Stimulated activated naive CD4-positive, alpha-beta T cell (primary cell): ENCODE measurements around the gene LENG9.
"Not testable (repeated sequence)": the region's sequence is repeated elsewhere in the genome, so short reads cannot be mapped to it uniquely, and the experiment has no call there.

Experiments
- DNase-seq, 6 experiments: peaks; one replicate each; lab custom pipeline; 2025; lab: John Stamatoyannopoulos, UW

The LENG9 gene

DNA sequence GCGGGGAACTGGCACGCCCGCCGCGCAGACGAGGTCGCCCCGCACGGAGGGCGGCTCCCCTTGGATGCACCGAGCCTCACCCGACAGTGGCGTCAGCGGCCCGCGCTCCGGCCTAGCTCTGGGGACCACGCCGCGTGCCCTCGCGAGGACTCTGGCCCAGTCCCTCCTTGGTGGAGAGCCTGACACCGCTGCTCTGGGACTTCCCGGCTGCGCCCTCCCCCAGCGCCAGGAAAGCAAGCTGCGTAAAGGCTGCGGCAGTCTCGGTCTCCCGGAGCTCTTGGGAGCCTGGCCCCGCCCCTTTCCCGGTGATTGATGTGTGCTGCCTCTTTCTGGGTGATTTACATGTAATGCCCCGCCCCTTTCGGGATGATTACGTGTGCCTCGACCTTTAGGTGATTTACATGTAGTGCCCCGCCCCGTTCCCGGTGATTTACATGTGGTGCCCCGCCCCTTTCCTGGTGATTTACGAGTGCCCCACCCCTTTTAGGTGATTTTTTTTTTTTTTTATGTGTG is at the start of gene LENG9:
Gene LENG9 (minus strand): TSS at position 248 of the 513 bp plus-strand sequence. CDS start 252 bp downstream, outside the sequence.
- DNase-seq, result peak; percentile 84 to 91 (median 87)

DNA sequence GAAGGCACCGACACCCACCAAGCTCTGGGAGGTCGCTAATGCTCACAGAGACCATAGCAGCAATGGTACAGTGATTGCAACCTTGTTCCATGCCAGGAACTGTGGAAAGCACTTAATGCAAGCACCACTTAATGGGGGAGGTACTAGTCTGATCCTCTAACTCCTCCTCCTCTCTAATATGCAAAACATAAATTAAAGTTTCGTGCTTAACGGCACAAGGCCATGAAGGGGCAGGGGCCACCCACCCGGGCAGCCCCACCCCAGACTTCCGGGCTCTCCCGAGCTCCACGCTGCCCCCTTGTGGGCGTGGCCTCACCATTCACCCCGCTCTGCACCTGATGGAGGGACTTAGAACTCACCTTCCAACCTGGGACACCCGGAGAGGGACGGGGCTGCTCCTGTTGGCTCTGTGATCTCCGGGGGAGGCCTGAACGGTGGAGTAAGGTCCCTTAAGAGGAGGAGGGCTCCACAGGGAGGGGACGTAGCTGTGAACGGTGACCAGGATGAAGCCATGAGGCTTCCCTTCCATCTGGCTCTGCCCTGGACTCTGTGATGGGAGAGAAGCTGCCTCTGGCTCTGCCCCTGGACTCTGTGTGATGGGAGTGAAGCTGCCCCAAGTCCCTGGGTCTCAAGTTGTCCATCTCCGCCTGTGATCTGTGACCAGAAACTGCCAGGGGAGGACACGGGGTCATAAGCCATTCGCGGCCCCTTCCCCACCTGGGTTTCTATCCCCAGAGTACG is 45.8 kb upstream of the LENG9 start:
- not testable (repeated sequence) for DNase-seq

- DNase-seq, result not testable (repeated sequence)
Measured at GRCh38 chr19:54508487-54508886, 44.9 kb upstream of the LENG9 start.

DNA sequence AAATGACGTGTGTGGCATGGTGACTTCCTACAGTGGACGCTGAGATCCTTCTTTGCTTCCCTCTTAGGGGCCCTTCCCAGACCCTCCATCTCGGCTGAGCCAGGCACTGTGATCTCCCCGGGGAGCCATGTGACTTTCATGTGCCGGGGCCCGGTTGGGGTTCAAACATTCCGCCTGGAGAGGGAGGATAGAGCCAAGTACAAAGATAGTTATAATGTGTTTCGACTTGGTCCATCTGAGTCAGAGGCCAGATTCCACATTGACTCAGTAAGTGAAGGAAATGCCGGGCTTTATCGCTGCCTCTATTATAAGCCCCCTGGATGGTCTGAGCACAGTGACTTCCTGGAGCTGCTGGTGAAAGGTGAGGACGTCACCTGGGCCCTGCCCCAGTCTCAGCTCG is 44.2 kb upstream of the LENG9 start:
- DNase-seq, result no peak

DNA sequence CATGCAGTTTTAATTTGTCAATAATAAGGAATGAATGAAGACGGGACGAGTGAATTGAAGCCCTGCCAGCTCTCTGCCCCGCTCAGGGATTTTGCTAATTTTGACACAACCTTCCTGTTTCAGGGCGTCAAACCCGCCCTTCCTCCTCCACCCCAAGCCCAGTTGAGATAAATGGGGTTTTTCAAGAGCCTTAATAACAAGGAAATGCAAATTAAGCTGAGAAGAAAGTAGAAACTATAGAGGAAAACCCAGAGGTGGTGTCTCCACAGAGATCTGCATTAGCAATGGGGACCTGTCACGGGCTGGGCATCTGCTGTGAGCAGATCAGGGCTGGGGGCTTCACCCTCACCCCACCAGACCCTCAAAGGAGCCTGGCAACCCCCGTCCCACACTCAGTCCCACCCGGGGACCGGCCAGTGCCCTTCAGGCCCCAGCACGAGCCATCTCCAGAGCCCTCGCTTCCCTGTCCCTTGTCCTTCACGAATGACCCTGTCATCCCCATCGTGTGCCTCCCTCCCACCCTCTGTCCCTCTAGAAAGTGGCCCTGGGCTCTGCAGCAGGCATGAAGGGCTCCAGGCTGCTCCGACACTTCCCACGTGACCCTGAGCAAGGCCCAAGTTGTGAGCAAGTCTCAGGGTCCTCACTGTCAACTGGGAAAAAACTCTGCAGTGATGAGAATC is 43.6 kb upstream of the LENG9 start:
- DNase-seq, result not testable (repeated sequence)

DNA sequence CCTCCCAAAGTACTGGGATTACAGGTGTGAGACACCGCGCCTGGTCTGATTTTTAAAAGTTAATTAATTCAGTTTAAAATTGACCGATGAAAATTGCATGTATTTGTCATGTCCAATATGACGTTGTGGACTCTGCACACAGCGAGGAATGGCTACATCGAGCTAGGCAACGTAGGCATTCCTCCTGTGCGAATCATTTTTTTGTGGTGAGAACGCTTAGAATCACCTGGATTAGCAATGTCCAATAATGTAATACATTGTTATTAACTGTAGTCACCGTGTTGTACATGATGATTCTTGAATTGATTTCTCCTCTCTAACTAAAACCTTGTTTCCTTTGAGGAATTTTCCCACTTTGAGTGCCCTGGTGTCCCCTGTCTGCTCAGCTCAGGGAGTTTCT is 42.5 kb upstream of the LENG9 start:
- DNase-seq, result no peak

- not testable (repeated sequence) for DNase-seq
Measured at GRCh38 chr19:54505542-54505941, 42.0 kb upstream of the LENG9 start.

- DNase-seq, result no peak
Measured at GRCh38 chr19:54502518-54503048, 39.0 kb upstream of the LENG9 start, which contains the start of gene LAIR2. Gene LAIR2, plus strand, starts transcription at chr19:54502831. Its CDS starts 88 bp downstream, at chr19:54502919.

DNA sequence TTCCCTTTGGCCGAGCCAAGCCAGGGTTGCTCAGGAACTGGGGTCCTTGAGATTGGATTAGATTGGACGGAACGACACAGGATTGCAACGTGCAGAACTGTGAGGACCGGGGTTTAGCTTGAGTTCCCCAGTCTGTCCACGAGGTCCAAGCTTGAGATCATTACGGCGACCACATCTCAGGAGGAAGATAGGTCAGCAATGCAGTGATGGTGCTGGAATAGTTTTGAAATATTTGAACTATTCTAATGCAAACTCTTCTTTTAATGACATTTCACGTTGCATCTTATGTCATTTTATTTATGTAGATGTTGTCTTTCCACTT is 34.8 kb upstream of the LENG9 start:
- not testable (repeated sequence) for DNase-seq

DNA sequence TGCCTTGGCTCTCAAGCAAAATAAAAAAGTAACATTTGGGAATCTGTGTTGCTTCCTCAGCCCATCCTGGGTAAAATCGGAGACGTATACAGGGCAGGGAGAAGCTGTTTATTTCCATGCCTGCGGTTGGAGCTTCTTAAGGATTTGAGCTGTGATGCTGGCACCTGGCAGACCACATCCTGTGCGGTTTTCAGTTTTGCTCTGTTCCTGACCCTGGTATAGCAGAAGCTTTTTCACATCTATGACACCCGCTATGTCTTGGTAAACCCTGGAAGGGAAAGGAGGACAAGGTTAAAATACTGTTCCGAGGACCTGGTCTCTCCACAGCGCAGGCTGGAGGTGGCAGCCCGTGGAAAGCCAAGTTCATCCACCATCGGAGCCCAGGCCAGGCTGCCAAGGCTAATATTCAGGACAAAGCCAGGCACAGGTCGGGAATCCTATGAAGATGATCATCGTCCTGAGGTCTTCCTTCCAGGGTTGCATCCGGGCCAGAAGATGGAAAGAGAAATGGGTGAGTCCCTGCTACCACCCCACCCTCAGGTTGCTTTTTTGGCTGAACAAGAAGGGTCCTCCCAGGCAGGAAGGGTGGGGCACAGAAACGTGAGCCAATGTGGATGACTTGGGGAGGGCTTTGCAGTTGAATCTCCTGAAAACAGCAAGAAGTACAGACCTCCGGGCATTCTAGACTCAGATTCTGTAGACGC is 34.3 kb upstream of the LENG9 start:
- DNase-seq, result peak in 3 of 6 experiments; percentile 9 to 16 (median 14)

- DNase-seq, result not testable (repeated sequence)
Measured at GRCh38 chr19:54495284-54495683, 31.7 kb upstream of the LENG9 start.

- DNase-seq, result no peak
Measured at GRCh38 chr19:54493967-54494585, 30.5 kb upstream of the LENG9 start.

- DNase-seq, result not testable (repeated sequence)
Measured at GRCh38 chr19:54493056-54493455, 29.5 kb upstream of the LENG9 start.

DNA sequence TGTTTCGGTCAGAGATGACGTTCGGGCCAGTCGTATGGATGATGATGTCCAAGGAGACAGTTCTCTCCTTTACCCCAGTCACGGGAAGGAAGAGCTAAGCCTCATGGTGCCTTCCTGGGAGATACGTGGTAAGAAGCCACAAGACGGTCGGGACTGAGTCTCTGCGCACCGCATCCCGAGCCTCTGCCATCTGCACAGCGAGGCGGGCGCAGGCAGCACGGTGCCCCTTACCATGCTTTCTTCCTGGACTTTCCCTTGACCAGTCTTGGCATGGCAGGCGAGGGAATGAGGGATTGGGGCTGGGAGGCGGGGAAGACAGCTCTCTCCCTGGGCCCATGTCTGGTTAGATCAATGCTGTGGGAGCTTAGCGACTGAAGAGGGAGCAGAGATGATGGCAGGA is 29.0 kb upstream of the LENG9 start:
- DNase-seq, result no peak

GRCh38 chr19:54489766-54490165 is 26.2 kb upstream of the LENG9 start:
- no peak for DNase-seq

- no peak for DNase-seq
Measured at GRCh38 chr19:54489341-54489740, 25.8 kb upstream of the LENG9 start.

- no peak for DNase-seq
Measured at GRCh38 chr19:54485851-54486250, 22.3 kb upstream of the LENG9 start.

GRCh38 chr19:54484451-54484850 is 20.9 kb upstream of the LENG9 start:
- DNase-seq, result no peak

GRCh38 chr19:54482889-54483288 is 19.3 kb upstream of the LENG9 start:
- no peak for DNase-seq

GRCh38 chr19:54481326-54481930 is 17.9 kb upstream of the LENG9 start:
- peak in 4 of 6 experiments; percentile 16 to 59 (median 36) for DNase-seq

DNA sequence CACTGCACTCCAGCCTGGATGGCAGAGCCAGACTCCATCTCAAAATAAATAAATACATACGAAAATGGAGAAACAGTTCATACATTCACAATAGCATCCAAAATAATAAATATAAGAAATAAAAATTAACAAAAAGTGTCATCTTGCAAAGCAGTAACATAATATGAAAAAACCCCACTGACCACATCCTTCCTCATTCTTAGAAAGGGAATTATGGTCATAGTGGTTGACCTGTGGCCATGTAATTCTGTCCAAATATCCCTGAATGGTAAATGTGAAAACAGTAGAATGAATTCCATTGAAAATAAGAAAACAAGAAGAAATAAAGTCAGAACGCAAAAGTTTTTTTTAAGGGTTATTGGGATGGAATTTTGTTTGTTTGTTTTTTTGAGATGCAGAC is 16.5 kb upstream of the LENG9 start:
- no peak for DNase-seq
